Thoracic aorta endothelial cell (primary cell): ENCODE results near the gene FBXL5. TPM values are rescaled to one million over a fixed set of nuclear protein-coding genes. Genes with fewer than 3 reads are reported as not detected.

Source experiments
- total RNA-seq: library from RNA; depleted of rRNA; stranded (reverse); fragments of >200 nt; gene quantifications from 2 replicates; pipeline ENCODE4 v1.2.3, GENCODE V29; 2012

Gene FBXL5
- total RNA-seq: 75.6 and 77.7 TPM in 2 replicates

GRCh38 chr4:15655223-15656037, at the start of gene FBXL5:
Gene FBXL5, minus strand, starts transcription at chr4:15655357. Its CDS starts 70 bp downstream, at chr4:15655287.

GRCh38 chr4:15702941-15703403, 47.8 kb upstream of the FBXL5 start, which contains the start of gene BST1:
Gene BST1, plus strand, starts transcription at chr4:15703065. Its CDS starts 80 bp downstream, at chr4:15703145.

GRCh38 chr4:15681372-15682241, 26.4 kb upstream of the FBXL5 start, which contains the start of gene FAM200B:
Gene FAM200B, plus strand, starts transcription at chr4:15681827. Its CDS starts 5,151 bp downstream, at chr4:15686978.

Other genes starting within 250 kb of the FBXL5 start
- not detected in 2 replicates for gene C1QTNF7, start 227.3 kb downstream of the FBXL5 start, total RNA-seq
- 23.1 and 24.8 TPM in 2 replicates for gene CC2D2A, start 185.5 kb downstream of the FBXL5 start, total RNA-seq
- 31.4 and 32.3 TPM in 2 replicates for gene FAM200B, start 26.5 kb upstream of the FBXL5 start, total RNA-seq
- 6.0 and 14.8 TPM in 2 replicates for gene BST1, start 47.7 kb upstream of the FBXL5 start, total RNA-seq
- gene CD38, start 123.0 kb upstream of the FBXL5 start, total RNA-seq: under 0.01 and 0.13 TPM in 2 replicates